T-helper 1 cell (primary cell): Measurements from ENCODE around the gene CHRNA10.

Experiments
- DNase-seq, 5 donors: peaks; one replicate each; pipeline ENCODE4 v3.0.0-alpha.2; 2012 to 2020
- total RNA-seq, 4 donors: gene quantifications; one replicate each; lab custom pipeline; 2026; lab: John Stamatoyannopoulos, UW

Gene CHRNA10, protein sequence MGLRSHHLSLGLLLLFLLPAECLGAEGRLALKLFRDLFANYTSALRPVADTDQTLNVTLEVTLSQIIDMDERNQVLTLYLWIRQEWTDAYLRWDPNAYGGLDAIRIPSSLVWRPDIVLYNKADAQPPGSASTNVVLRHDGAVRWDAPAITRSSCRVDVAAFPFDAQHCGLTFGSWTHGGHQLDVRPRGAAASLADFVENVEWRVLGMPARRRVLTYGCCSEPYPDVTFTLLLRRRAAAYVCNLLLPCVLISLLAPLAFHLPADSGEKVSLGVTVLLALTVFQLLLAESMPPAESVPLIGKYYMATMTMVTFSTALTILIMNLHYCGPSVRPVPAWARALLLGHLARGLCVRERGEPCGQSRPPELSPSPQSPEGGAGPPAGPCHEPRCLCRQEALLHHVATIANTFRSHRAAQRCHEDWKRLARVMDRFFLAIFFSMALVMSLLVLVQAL
- 0.27 to 1.1 (median 0.46) reads per million in 4 donors for total RNA-seq

DNA sequence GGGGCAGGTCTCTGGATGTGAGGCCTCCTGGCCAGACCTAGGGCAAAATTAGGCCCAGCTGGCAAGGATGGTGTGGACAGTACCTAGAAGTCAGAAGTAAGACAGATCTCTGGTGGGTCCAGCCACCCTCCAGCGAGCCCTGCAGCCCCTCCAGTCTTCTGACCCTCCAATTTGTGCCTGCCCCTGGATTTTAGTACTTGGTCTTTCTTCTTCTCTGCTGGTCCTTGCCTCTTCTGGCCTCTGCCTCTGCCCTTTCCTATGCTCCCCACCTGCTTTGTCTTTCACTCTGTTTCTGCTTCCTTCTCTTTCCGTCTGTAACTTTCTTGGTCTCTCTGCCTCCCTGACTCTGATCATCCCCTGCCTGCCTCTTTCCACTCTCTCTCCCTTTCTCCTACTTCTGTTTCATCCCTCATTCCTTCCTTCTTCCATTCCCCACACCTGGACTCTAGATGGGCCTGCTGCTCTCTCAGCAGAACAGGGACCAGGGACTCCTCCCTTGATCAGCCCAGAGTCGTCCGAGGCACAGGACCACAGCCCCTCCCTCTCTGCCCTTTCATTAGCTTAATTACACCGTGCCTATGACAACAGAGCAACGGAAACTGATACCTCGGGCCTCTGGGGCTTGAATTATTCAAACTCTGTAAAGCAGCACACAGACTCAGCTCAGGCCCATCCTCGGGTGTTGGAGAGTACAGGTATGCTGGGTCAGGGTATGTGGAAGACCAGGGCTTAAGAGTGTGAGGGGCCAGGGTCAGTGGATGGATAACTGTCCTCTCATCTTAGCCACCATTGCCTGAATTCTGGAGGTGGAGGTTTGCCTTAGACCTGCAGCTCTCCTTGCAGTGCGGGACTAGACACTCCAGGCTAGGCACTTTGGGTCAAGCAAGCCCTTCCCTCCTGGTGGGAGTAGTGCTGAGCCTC is at the start of gene CHRNA10:
Gene CHRNA10, minus strand, starts transcription at position 51 of the 921 bp plus-strand sequence. CDS start 72 bp downstream, outside the sequence.
- no peak for DNase-seq

DNA sequence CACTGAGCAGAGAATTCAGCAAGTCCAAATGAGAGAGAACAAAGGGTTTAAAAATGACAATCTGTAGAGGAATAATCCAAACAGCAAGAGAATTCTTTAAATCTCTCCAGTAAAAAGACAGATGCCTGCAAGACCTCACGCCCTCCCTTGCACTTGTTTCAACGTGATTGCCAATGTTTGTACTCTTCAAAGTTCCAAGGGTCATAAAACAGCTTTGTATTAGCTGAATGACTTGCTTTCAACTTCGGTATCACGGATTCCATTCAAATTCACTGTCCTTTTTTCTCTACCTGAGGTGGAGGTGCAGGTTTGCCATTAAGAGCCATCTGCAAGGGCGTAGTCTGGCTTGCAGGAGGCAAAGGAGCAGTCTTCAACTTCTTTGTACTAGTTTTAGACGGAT is 41.1 kb upstream of the CHRNA10 start:
- no peak for DNase-seq

DNA sequence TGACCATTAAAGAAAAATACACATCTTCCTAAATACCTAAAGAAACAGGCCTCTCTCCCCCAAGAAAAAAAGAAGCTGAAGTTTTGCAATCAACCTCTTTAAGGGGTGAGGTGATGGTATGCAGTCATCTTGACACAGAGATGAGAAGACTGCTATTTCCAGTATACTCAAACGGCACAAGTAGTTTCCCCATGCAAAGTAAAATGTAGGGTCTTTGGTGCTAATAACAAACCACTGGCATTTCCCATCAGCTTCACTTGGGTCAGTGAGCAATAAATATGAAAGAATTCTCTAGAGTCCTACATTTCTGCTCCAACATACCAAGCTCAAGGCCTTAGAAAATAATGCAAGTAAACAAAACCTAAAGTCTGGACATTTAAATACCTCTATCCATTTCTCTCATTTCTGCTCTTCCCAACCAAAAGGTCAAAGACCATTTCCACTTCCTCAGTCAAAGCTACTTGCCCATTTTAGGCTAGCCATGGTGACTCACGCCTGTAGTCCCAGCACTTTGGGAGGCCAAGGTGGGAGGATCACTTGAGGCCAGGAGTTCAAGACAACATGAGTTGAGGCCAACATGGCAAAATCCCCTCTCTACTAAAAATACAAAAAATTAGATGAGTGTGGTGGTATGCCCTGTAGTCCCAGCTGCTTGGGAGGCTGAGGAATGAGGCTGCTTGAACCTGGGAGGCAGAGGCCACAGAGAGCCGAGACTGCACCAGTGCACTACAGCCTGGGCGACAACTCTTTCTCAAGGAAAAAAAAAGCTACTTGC is 39.5 kb upstream of the CHRNA10 start:
- DNase-seq, result no peak

DNA sequence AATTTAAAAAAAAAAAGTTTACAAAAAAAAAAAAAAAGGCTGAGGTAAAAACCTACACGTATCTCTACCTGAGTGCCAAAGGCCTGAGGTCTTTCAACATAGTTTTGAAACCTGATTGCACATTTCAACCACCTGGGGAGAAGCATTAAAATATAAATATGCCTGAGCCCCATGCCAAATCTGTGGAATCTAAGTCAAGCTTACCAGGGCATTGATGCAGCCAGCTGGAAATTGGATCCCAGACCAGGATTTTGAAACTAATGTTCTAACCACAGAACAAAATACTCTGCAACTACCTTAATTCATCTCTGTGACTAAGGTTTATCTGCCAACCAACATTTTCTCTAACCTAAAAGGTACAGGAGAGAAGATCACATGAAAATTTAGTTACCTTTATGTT is 38.8 kb upstream of the CHRNA10 start:
- no peak for DNase-seq

DNA sequence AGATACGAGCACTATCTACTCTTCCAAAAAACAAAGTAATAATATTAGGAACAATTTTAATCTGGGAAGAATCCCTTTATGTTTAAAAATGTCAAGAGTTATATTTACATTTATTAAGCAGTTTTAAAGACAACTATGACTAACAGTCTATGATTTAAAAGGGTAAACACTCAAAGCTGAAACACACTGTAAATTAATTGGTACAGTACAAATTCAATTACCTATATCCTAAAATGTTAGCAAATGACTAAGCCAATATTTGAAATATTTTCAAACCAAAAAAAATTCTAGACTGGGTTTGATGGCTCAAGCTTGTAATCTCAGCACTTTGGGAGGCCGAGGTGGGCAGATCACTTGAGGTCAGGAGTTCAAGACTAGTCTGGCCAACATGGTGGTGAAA is 36.0 kb upstream of the CHRNA10 start:
- DNase-seq, result no peak

DNA sequence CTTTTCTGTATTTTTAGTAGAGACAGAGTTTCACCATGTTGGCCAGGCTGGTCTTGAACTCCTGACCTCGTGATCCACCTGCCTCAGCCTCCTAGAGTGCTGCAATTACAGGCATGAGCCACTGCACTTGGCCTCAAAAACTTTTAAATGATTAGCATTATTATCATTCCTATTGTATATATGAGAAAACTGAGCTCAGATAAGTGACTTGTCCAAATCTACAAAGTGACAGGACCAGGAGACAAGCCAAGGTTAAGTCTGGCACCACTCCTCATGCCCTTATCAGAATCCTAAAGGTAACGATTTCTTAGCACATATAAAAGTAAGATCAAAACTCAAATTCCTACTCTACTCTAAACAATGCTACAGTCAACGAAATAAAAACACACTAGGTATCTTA is 32.2 kb upstream of the CHRNA10 start:
- DNase-seq, result no peak

DNA sequence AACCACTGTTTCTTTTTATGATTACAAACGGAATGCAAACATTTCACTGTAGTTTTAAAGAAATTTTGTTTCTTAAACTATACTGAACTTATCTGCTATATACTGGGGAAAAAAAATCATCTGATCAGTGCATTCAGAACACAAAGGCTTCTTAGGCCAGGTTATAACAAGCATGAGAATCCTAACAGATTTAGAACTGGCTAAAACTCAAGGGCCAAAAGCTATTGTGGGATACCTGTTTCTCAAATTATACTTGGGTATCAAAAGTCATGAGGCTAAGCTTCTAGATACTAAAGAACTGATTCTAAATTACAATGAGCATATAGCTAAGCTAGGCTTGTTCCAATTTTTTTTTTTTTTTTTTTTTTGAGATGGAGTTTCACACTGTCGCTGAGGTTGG is 29.7 kb upstream of the CHRNA10 start:
- no peak for DNase-seq

DNA sequence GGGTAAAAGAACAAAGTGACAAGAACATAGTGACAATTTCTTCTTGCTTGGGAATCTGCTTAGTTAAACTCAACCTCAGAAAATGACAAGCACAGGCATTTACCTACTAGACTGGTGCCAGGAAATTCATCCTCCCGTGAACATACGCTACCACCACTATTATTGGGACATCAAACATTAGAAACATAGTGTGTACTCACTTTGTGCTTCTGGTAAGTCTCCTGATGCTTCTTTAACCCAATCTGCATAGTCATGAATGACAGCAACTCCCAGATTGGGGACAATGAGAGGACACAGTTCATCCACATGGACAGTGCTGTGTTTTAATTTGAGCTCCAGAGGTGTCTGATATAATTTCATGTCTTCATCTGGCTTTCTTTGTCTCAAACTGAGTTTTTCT is 29.2 kb upstream of the CHRNA10 start:
- DNase-seq, result no peak

DNA sequence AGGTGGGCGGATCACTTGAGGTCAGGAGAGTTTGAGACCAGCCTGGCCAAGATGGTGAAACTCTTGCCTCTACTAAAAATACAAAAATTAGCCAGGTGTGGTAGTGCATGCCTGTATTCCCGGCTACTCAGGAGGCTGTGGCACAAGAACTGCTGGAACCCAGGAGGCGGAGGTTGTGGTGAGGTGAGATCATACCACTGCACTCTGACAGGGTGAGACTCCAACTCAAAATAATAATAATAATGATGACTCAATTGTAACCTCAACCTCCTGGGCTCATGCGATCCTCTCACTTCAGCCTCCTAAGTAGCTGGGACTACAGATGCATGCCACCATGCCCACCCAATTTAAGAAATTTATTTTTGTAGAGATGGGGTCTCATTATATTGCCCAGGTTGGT is 15.6 kb upstream of the CHRNA10 start:
- DNase-seq, result no peak

DNA sequence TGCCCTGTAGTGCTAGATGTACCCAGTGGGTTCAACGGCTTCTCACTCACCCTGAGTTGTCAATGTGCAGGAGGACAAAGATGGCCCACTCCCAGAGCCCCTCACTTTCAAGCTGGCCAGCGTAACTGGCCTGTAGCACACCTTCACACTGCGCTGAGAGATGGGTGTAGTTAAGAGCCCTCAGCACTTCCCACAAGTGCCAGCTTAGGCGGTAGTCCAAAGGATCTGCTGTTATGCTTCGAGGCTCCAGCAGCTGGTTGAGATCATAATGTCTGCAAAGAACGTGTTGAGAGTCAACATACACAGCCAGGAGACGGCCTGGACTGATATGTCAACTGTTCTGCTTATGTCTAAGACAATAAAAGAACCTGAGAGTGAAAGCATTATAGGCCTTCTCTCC is 14.7 kb upstream of the CHRNA10 start:
- DNase-seq, result no peak

DNA sequence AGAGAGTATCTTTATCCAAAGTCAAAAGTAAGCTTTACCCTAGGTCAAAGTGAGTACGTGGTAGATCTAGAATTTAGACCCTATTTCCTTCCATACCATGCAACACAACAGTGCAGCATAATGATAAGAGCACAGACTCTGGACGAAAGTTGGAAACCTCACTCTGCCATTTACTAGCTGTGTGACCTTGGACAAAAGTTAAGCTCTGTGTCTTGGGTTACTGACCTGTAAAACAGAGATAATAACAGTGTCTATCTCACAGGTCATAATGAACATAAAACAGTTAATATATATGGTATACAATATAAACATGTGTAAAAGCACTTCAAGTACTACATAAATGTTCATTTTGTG is 13.6 kb upstream of the CHRNA10 start:
- DNase-seq, result no peak

DNA sequence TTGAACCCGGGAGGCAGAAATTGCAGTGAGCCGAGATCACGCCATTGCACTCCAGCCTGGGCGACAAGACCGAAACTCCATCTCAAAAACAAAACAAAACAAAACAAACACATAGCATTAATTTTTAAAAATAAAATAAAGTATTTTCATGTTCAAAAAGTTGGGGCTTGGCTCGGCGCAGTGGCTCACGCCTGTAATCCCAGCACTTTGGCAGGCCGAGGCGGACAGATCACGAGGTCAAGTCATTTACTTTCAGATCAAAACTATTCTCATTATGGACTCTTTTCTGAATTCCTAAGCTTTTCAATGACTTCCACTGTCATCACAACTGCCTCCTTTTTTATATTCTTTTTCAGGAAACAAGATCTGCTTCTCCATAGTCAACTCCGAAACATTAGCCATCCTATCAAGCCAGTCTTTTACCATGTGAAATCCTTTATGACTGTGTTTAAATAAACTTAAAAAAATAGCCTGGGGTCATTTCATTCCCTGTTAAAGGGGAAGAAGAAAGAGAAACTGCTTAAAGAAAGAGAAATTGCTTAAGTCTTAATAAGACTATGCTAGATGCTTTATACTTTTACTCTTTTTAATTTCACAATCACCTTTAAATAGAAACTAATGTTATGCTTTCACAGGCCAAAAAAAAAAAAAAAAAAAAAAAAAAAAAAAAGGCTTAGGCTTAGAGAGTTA is 13.1 kb upstream of the CHRNA10 start:
- DNase-seq, result no peak

DNA sequence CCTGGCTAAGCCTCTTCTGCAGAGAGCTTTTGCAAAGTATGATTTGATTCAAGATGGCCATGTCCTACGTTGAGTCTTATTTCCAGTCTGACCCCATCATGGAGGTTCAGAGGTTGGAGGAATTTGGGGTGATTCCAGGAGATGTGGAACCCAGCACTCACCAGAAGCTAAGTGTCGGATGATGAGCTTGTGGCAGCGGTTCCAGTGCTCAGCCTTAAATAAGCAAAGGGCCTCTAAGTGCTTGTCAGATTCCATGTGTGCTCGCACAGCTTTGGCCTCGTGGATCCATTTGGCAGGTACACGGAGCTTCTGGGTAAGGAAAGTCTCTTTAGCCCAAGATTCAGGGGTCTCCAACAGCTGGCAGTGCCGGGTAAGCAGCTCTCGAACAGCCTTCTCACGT is 11.9 kb upstream of the CHRNA10 start:
- no peak for DNase-seq

DNA sequence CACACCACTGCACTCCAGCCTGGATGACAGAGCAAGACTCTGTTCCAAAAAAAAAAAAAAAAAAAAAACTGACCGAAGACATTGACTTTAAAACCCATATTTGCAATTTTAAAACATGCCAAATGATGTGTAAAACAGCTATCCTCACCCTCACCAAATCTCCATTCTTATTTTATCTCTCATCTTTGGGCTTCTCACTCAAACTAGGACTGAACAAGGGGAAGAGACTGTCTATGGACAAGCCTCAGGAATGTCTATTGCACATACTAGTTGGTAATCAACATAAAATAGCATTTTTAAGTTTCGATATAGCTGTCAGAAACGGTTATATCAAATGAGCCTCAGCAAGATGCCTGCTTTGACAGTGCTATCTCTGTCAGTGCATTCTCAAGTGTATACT is 7.9 kb upstream of the CHRNA10 start:
- no peak for DNase-seq

DNA sequence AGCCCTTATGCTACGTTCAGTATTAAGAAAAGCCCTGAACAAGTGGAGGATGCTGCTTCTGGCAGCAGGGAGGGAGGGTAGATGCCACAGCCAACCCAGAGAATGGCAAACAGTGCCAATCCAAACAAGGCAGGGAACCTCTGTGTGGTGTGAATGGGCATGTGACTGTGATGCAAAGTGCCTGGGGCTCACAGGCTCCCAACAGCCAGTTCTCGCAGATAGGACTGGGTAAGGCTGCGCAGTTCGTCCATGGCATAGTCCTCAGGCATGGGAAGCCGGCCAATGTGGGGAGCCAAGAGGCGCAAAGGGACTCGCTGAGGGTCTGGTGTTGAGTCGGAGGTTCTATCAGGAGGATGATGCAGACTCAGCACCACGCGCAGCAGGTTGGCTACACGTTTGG is 4.8 kb upstream of the CHRNA10 start:
- DNase-seq, result no peak

DNA sequence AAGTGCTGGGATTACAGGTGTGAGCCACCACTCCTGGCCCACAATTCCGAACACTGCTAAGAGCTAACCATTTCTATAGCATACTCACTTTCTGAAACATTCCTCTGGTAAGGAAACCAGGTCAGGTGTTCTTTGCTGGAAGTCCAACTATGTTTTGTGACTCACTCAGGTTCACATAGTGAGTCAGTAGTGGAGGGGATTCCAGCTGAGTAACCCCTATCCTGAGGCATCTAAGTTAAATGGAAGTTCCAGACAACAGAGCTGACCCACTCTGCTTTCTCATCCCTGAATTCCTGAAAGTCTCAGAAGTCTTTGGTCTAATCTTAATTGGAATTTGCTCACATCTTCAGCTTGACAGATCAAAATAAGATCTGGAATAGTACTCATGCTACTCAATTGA is 3.0 kb upstream of the CHRNA10 start:
- DNase-seq, result no peak

DNA sequence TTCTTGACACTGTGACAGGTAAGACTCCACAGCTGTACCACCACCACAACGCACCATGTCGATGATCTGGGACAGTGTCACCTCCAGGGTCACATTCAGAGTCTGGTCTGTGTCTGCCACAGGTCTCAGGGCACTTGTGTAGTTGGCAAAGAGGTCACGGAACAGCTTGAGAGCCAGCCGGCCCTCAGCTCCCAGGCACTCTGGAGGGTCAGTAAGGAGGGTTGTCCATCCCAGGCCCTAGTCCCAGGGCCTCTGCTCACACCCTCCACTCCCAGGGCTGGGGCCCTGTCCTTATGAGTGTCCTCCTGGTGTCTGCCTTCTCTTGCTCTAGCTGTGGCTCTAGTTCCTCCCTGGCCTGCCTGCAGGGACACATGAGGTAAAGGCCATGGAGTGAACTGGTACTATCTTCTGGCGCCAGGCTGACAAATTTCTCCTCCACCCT is 1.4 kb downstream of the CHRNA10 start:
- no peak for DNase-seq

DNA sequence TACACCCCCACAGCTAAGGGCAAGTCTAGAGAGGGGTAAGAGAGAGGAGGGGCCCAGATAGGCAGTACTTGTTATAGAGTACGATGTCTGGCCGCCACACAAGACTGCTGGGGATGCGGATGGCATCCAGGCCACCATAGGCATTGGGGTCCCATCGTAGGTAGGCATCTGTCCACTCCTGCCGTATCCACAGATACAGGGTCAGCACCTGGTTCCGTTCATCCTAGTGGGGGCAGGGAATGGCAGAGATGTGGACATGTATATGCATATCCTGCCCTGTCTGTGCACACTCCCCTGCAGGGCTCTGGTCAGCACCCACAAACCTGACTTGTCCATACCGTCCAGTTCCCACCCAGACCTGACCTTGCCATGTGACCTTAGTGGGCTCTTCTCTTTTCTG is 2.1 kb downstream of the CHRNA10 start:
- DNase-seq, result no peak

DNA sequence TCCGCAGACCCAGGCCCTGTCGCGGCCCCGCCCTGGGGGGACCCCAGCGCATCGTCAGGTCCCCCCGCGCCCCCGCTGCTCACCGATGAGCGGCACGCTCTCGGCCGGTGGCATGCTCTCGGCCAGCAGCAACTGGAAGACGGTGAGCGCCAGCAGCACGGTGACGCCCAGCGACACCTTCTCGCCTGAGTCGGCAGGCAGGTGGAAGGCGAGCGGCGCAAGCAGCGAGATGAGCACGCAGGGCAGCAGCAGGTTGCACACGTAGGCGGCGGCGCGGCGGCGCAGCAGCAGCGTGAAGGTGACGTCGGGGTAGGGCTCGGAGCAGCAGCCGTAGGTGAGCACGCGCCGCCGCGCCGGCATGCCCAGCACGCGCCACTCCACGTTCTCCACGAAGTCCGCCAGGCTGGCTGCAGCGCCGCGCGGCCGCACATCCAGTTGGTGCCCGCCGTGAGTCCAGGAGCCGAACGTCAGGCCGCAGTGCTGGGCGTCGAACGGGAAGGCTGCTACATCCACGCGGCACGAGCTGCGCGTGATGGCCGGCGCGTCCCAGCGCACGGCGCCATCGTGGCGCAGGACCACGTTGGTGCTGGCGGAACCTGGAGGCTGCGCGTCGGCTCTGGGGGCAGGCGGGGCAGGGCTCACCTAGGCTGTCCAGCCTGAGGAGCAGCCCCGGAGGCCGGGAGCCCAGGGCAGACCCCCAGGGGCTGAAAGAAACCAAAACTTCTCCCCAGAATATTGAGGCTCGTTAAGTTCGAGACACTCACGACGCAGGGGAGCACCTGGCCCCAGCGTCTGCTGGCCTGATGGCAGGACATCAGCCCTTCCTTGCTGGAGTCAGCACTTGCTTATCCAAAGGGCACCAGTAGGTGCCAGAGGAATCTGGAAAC is 3.8 kb downstream of the CHRNA10 start:
- DNase-seq, result no peak

DNA sequence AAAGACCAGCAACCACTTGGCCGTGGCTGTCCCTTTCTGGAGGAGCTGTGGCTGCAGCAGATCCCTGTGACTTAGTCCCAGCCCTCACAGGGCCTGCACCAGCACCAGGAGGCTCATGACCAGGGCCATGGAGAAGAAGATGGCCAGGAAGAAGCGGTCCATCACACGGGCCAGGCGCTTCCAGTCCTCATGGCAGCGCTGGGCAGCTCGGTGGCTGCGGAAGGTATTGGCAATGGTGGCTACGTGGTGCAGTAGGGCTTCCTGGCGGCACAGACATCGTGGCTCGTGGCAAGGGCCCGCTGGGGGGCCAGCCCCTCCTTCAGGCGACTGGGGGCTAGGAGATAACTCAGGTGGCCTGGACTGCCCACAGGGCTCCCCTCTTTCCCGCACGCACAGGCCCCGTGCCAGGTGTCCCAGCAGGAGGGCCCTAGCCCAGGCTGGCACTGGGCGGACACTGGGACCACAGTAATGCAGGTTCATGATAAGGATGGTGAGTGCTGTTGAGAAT is 5.1 kb downstream of the CHRNA10 start:
- no peak for DNase-seq
